Measurements from ENCODE around the gene KCNAB1.

GRCh38 chr3:156400735-156401134, 280.4 kb downstream of the KCNAB1 start:
- TF ChIP-seq POLR2AphosphoS5 (IDR thresholded peaks at IDR 0.05; ENCODE audit: low read depth, low read length), result no peak
- TF ChIP-seq HDAC2 (IDR thresholded peaks at IDR 0.05; ENCODE audit: borderline replicate concordance in 1 of 2, low read depth in 2 of 2, low read length in 2 of 2), result no peak

All from H1 (cell line).